Cardiac fibroblast (primary cell): ENCODE results near the gene SH3PXD2B.

Source experiments
- DNase-seq, 2 donors: peaks; one replicate each; pipeline versions ENCODE4 v3.0.0 to v3.0.0-alpha.2; 2010; ENCODE audit warnings: low read depth in 2 of 2
- H3K4me3 ChIP-seq, 2 donors: replicated peaks in 1 of 2; 1 replicate in 1 of 2; 2 replicates in 1 of 2; pipeline ENCODE4 v1.5.1; 2011; ENCODE audit warnings: low read depth in 2 of 2, low read length in 2 of 2, mild to moderate bottlenecking in 2 of 2, moderate library complexity in 1 of 2
- TF ChIP-seq, protein P1 (sequence below): IDR thresholded peaks from one replicate; pipeline ENCODE4 v1.5.1; 2011; ENCODE audit warnings: low read depth, mild to moderate bottlenecking, low read length, inconsistent platforms

Gene SH3PXD2B

DNA sequence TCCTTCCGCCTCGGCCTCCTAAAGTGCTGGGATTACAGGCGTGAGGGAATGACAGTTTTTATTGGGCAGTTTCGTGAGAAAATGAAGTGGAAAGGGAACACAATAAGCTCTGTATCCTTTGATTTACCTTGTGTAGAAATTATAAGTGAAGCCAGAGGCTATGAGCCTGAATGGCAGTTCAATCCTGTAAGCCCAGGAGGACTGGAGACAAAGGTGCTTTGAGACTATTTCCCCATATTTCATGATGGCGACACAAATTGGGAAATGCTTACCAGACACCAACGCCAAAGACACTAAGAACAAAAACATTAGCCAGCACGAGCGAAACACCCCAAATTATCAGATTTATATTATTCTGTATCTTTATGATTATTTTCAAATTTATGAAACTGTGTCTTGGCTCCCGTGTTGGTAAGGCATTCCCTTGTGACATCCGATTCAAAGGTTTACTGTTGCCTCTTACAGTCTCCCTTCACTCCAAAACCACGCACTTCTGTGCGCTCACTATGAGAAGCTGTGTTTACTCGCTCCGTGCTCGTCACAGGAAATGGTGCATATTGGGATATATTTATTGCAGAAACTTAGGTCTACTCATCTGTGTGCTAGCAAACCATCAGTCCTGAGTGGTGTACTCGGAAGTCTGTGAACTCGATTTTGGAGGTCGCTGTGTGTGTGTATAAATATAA lies 73.9 kb downstream of the SH3PXD2B start:
- TF ChIP-seq, protein P1, sequence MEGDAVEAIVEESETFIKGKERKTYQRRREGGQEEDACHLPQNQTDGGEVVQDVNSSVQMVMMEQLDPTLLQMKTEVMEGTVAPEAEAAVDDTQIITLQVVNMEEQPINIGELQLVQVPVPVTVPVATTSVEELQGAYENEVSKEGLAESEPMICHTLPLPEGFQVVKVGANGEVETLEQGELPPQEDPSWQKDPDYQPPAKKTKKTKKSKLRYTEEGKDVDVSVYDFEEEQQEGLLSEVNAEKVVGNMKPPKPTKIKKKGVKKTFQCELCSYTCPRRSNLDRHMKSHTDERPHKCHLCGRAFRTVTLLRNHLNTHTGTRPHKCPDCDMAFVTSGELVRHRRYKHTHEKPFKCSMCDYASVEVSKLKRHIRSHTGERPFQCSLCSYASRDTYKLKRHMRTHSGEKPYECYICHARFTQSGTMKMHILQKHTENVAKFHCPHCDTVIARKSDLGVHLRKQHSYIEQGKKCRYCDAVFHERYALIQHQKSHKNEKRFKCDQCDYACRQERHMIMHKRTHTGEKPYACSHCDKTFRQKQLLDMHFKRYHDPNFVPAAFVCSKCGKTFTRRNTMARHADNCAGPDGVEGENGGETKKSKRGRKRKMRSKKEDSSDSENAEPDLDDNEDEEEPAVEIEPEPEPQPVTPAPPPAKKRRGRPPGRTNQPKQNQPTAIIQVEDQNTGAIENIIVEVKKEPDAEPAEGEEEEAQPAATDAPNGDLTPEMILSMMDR: no peak
- DNase-seq: no peak
- H3K4me3 ChIP-seq: no peak overlapping the region

DNA sequence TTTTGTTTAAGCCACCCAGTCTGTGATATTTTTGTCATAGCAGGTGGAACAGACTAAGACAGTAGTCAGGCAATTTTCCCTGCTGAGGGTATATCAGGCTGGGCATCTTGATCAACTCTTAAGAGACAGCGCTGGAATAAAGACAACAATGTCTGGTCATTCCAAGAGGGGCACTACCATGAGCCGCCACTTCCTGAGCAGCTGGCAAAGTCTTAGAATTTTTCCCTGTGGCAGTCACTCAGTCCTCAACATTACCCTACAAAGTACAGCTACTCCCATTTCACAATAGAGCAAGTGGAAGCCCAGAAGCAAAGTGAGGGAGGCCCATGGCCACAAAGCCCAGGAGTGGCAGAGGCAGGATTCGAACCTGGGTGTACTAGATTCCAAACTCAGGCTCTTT lies 74.8 kb downstream of the SH3PXD2B start:
- no peak overlapping the region for H3K4me3 ChIP-seq
- TF ChIP-seq, protein P1: no peak
- peak in 1 of 2 donors; percentile 18 for DNase-seq

DNA sequence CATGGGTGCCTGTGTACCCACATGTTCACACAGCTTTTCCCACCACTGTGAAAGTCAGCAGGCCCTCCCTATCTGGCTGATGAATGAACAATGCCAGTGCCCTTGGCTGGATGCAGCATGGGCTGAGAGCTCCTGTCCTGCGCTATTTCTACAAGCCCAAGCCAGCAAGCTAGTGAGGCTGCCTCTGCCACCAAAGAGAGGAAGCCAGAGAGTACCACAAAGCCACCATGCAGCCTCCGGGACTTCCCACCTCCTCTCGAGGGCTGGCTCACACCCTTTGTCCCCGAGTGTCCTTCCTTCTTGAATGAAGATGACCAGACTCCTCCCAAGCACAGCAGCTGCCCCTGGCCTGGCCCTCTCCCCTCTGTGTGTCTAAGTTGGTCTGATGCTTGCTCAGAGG lies 76.5 kb downstream of the SH3PXD2B start:
- DNase-seq: no peak
- H3K4me3 ChIP-seq: no peak overlapping the region
- TF ChIP-seq, protein P1: no peak

DNA sequence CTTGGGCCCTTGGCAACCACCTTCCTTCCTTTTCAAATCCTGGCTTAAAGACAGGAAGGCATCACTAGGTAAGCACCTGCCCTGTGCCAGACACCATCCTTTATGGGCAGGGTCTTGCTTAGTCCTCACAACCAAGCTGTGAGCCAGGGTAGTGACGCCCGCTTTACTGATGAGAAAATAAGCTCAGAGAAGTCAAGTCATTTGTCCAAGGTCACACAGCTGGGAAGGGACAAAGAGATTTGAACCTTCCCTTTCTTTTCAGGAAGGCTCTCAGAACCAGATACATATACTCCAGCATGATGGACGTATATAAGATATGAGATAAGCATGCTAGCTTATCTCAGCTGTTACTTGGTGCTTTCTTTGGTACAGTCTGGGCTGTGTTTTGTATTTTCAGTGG lies 76.9 kb downstream of the SH3PXD2B start:
- DNase-seq: no peak
- TF ChIP-seq, protein P1: no peak

DNA sequence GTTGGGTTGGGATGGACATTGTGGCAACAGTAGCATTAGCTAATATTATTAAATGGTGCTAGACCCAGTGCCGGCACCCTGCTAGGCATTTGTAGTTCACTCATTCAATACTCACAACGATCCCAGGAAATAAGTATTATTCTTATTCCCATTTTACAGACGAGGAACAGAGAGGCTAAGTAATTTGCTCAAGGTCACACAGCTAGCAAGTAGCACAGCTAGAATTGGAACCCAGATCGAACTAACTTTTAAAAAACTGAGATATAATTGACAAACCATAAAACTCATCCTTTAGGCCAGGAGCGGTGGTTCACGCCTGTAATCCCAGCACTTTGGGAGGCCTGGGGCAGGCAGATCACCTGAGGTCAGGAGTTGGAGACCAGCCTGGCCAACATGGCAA lies 79.5 kb downstream of the SH3PXD2B start:
- TF ChIP-seq, protein P1: no peak
- H3K4me3 ChIP-seq: no peak overlapping the region
- DNase-seq: no peak

More for the DNA sequence above, 76.9 kb downstream of the SH3PXD2B start:
- H3K4me3 ChIP-seq: no peak overlapping the region

DNA sequence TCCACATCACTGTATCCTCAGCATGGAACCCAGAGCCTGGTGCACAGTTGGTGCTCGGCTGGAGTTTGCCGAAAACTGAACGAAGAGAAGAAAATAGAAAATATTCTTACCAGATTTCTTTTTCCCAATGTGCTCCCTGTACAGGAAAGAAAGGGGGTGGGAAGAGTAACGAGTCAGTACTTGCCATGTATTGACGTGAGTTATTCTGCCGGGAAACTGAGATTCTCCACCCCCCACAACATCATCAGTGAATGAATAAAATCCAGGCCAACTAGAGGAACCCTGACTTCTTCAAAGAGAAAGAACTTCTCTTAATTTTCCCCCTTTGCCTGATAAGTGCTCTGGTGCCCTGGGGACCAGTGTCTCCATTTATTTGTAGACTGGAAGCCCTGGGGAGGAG lies 80.6 kb downstream of the SH3PXD2B start:
- no peak for DNase-seq
- no peak overlapping the region for H3K4me3 ChIP-seq
- TF ChIP-seq, protein P1: no peak

DNA sequence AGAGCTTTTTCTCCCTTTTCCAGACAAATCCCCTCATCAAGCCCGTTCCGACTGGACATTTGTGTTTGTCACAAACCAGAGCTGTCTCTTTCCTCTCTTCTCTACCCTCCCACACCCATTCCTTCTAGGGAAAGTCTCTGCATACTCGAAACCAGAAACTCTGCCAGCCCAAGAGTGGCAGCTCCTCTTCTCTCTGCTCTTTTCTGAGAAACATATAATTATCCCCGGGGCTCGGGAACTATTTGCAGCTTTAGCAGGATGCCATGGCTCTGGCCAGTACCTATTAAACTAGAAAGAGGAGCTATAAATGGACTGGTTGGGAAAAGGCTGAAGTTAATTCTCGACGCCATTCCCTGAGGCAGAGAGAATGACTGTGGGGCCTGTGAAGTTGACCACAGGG lies 82.6 kb downstream of the SH3PXD2B start:
- DNase-seq: no peak
- H3K4me3 ChIP-seq: no peak overlapping the region
- TF ChIP-seq, protein P1: no peak
